Measurements from ENCODE around the gene PPP1R12A.
"Not testable (repeated sequence)": the region's sequence is repeated elsewhere in the genome, so short reads cannot be mapped to it uniquely, and the experiment has no call there.

PPP1R12A gene

DNA sequence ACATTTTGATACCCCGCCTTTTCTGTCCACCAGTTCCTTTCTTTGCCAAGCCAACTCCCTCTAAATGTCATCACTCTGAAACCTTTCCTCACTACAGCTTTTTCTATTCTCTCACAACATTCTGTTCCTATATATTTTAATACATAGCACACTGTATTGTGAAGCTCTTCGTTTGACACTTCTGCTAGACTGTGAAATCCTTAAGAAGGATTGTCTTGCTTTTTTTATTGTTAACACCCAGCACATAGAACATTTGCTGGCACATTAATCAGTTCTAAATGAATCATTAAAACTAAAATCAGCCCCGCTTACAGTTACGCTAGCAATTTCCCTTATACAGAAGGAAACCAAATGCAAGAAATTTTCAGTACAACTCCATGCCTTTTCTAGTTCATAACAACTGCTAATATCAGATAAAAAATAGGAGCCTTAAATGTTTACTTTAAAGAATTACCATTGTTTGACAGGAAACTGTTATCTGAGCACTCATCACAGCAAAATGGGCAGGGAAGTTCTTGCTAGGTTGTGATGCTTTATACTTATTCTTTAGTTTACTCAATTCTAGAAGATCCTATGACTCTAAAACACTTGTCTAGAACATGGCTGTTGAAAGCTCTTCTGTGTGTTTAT is 93.5 kb downstream of the PPP1R12A start:
- no peak for DNase-seq

DNA sequence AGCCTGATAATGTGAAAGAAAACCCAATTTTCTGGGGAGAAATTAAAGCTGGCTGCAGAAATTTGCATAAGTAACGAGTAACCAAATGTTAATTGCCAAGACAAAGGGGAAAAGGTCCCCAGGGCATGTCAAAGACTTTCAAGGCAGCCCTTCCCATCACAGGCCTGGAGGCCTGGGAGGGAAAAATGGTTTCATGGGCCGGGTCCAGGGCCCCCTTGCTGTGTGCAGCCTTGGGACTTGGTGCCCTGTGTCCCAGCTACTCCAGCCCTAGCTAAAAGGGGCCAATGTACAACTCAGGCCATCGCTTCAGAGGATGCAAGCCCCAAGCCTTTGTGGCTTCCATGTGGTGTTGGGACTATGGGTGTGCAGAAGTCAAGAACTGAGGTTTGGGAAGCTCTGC is 96.5 kb downstream of the PPP1R12A start:
- no peak for DNase-seq

GRCh38 chr12:79837575-79837974 is 97.3 kb downstream of the PPP1R12A start:
- DNase-seq: no peak

GRCh38 chr12:79835377-79835843 is 99.5 kb downstream of the PPP1R12A start:
- no peak for DNase-seq

DNA sequence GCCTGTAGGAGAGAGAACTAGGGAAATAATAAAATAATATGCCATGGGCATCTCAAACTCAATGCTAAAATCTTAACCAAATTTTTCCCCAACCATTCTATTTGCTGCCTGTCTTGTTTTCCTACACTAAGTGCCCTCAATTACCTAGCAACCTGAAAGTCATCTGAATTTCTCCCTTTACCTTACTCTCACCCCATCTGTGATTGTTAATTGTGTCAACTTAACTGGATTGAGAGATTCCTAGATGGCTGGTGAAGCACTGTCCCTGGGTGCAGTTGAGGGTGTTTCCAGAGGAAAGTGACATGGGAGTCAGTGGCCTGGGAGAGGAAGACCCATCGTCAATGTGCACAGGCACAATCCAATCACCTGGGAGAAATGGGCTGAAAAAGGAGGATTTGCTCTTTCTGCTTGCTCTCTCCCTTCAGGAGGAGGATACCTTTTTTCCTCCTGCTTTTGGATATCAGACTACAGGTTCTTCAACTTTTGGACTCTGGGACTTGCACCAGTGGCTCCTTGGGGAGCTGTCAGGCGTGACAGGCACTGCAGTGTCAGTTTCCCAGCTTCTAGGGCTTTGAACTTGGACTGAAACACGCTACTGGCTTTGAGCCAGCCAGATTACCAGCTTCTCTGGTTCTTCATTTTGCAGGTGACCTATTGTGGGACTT is 100.1 kb downstream of the PPP1R12A start:
- no peak for DNase-seq

DNA sequence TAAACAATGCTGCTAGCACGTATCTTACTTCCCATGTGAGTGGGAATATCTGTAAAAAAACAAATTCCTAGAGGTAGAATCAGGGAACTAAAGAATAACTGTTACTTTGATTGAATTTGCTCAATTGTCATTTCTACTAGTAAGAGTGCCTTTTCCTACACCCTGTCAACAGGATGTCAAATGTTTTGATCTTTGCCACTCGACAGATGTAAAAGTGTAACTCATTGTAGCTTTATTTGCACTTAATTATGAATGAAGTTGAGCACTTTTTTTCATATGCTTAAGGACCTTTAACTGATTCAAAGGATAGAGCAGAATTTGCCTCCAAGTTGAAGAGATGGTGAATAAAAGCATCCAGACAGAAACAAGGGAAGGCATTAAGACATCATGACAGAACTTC is 104.5 kb downstream of the PPP1R12A start:
- no peak for DNase-seq

GRCh38 chr12:79828924-79829323 is 106.0 kb downstream of the PPP1R12A start:
- no peak for DNase-seq

DNA sequence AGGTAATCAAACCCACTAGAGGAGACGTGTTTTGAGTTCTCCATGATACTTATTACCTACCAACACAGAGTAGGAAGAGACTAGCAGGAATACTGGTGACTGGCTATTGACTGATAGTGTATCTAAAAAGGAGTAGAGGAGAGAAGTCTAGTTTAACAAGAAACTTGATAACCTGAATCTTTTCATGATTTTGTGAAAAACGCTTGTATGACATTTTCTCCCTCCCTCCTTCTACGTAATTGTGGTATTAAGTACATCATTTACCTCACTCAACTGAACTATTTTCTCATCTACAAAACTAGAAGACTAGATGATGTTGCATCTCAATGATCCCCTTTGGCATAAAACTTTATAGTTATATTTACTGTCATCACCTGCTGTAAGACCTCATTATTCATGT is 107.4 kb downstream of the PPP1R12A start:
- DNase-seq: no peak

GRCh38 chr12:79826267-79827128 is 108.4 kb downstream of the PPP1R12A start:
- no peak for DNase-seq

- no peak for DNase-seq
Measured at GRCh38 chr12:79822475-79822874, 112.4 kb downstream of the PPP1R12A start.

- no peak for DNase-seq
Measured at GRCh38 chr12:79818856-79819255, 116.0 kb downstream of the PPP1R12A start.

- DNase-seq: not testable (repeated sequence)
Measured at GRCh38 chr12:79784366-79785065, 150.4 kb downstream of the PPP1R12A start.

DNA sequence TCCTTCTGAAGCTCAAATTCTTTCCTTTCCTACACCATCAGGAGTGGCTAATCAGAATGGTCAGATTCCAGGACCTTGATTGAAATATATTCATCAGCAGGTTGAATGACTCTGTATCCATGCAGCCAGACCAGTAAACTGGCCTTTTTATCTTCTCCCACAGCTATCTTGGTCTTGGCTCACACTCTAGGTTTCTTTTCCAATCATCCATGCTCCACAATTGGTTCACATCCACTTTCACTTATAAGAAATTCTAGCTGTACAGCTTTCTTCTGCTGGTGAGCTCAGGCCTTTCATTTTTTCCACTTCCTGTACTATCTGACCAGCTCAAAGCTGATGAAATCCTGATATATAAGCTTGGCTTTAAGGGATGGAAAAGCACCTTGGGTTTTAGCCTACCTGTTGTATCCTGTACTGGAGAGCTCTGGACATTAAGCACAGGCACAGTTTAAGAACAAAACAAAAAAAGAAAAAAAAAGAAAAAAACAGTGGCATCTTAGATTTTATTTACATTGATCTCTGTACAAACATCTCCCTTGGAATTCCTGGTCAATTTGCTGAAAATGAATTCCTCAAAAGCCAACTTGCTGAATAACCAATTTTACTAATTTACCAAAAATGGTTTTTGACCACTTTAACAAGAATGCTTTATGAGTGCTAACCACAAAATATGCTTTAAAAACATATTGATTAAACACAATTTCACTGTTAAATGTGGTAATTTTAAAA is 152.6 kb downstream of the PPP1R12A start:
- no peak for DNase-seq

GRCh38 chr12:79778802-79779448 is 156.0 kb downstream of the PPP1R12A start:
- DNase-seq: no peak

- no peak for DNase-seq
Measured at GRCh38 chr12:79776111-79776510, 158.8 kb downstream of the PPP1R12A start.

GRCh38 chr12:79775355-79776027 is 159.4 kb downstream of the PPP1R12A start:
- no peak for DNase-seq

- no peak for DNase-seq
Measured at GRCh38 chr12:79773896-79774295, 161.0 kb downstream of the PPP1R12A start.

DNA sequence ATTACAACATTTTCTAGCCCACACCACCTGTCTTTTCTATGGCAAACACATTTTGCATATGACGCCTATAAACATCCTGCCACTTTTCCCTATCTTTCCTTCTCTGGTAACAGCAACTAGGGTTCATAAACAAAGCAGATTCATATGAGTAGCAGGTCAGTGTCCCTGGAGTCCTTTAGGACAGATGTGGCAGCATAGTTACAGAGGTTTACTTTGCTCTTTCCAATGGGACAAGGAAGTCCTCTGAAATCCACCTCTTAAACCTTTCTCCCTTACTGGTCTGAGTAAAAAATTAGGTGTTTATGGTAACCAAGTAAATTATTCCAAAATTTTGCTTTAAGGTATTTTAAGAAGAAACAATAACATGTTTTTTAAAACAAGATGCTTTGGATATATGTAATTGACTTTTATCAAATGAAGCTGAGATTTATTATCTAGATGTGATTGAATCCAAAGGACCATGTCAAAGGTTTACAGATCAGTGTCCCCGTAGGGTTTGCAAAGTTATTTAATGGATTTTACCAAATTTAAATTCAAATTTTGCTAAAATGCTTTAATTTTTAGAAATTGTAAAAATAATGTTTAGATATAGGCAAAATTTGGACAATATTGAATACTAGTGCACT is 164.9 kb downstream of the PPP1R12A start:
- no peak for DNase-seq

GRCh38 chr12:79769189-79769859 is 165.6 kb downstream of the PPP1R12A start:
- no peak for DNase-seq

All from activated gamma-delta T cell treated with Interleukin-2 at 50 U/mL for 16 hours (primary cell).